Mesenteric fat pad (tissue), 1 donor: Measurements from ENCODE around the gene LCN9. TPM values are rescaled to one million over a fixed set of nuclear protein-coding genes. Genes with fewer than 3 reads are reported as not detected.

ENCODE experiments used
- total RNA-seq: library from RNA; stranded (reverse); fragmentation: NEBNext Ultra II Directional; extraction: Animal tissue kit (Norgen Biotek cat#: 25700); gene quantifications from one replicate; pipeline ENCODE4 v1.2.1, GENCODE V29; 2021
- donor health status: DM: yes; HTN: yes; CAD: no.

The LCN9 gene
- total RNA-seq, 1 donor from 2014 or later, result not detected

Other genes starting within 250 kb of the LCN9 start
- gene PPP1R26, start 183.5 kb upstream of the LCN9 start, total RNA-seq, result 10.6 TPM
- 25.9 TPM for gene MRPS2, start 162.6 kb upstream of the LCN9 start, total RNA-seq
- gene LCN1, start 141.9 kb upstream of the LCN9 start, total RNA-seq, result 2.3 TPM
- not detected for gene OBP2A, start 117.2 kb upstream of the LCN9 start, total RNA-seq
- not detected for gene PAEP, start 101.6 kb upstream of the LCN9 start, total RNA-seq
- not detected for gene GLT6D1, start 23.8 kb upstream of the LCN9 start, total RNA-seq
- not detected for gene SOHLH1, start 36.2 kb downstream of the LCN9 start, total RNA-seq
- 0.06 TPM for gene KCNT1, start 38.9 kb downstream of the LCN9 start, total RNA-seq
- gene CAMSAP1, start 244.2 kb downstream of the LCN9 start, total RNA-seq, result 35.3 TPM